ENCODE measurements around the gene SEMA4D. TPM values are rescaled to one million over a fixed set of nuclear protein-coding genes. Genes with fewer than 3 reads are reported as not detected.

Gene SEMA4D
- total RNA-seq, 1 donor from 2014 or later: 55.4 TPM

DNA sequence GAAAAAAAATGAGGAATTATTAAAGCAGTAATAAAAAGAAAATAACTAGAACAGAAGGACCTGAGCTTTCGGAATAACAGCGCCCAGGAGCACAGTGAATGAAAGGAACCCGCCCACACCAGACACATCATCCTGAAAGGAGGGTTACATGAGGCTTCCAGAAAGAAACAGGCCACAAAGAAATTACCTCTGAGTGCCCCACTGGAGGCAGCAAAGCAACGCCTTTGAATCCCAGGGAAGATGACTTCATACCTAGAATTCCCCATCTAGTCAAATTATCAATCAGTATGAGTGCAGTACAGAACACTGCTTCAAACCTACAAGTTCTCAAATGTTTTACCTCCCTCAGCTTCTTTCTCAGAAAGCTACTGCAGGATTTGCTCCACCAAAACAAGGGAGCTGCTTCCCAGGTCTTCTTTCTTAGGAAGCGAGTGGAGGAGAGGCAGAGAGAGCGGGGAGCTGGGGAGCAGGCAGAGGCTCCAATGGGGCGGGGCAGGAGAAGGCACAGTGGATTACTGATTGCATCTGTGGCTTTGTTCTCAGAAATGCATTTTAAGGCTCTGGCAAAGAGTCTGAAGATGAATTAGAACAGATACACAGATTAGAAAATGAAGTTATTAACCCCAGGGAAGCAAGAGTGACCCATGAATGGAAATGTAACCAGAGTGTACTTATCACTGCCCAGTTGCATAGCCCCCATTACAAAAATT is 87.1 kb downstream of the SEMA4D start:
- peak; percentile 66 for DNase-seq (ENCODE audit: low read depth)

DNA sequence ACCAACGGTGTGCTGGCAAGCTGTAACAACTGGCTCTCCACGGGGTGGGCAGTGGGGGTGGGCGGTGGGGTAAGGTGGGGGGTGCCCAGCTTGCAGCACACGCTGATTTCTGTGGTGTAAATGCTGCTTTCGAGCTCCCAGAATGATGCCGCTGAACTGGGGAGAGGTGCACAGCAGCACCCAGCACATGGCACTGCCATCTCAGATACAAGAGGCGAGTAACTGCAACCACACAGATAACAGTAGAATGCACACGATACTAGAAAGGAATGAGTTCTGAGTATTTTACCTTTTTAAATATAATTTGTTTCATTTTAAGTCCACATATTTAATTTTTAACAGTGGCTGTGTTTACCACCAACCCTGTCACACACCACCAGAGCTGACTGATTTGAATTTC is 87.9 kb downstream of the SEMA4D start:
- no peak for DNase-seq (ENCODE audit: low read depth)

DNA sequence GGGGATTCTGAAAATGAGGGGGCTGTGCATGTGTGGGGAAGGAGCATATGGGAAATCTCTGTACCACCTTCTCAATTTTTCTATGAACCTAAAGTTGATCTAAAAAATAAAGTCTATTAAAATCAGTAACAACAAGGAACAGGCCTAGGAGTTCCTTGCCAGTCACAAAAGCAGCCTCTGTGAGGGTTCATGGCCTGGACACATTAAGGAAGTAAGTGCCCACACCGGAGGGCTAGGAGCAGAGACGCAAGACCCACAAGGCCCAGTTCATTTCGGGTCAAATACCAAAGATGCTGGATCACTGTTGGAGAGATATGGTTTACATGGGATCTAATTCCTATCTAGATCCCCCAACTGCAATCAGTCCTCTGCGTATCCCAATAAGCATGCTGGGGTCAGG is 88.4 kb downstream of the SEMA4D start:
- DNase-seq (ENCODE audit: low read depth): no peak

DNA sequence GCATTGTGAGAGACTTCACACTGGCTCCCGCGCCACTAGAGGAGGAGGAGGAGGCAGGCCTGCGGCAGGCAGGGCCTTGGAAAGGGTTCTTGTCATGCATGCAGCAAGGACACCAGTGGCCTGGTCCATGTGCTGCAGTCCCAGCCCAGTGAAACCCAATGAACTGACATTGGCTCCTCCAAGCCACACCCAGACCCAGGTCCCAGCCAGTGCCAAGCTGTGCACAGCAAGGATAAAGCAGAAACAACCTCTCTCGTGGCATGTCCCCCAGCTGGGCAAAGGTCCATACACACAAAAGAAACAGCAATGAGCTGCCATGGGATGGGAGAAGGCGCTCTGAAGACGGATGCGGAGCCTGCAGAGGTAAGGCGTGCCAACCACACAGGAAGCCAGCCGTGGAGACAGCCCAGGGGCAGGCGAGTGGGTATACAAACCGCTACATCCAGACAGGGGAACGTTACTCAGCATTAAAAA is 89.2 kb downstream of the SEMA4D start:
- DNase-seq (ENCODE audit: low read depth): peak; percentile 65

DNA sequence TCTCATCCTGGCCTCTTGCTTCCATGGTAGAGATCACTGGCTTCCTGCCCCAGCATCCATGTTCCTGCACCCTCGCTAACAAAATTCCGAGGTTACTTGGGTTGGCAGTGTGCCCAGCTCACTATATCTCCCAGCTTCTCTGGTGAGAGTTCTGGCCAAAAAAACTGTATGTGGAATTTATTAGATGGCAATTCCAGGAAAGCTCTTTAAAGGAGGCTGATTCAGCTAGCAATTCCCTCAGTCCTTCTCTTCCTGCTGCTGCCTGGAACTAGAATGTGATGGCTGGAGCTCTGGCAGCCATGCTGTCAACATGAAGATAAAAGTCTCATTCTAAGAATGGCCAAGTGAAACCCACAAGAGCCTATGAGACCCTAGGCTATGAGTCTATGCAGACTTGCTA is 90.8 kb downstream of the SEMA4D start:
- DNase-seq (ENCODE audit: low read depth): peak; percentile 52

DNA sequence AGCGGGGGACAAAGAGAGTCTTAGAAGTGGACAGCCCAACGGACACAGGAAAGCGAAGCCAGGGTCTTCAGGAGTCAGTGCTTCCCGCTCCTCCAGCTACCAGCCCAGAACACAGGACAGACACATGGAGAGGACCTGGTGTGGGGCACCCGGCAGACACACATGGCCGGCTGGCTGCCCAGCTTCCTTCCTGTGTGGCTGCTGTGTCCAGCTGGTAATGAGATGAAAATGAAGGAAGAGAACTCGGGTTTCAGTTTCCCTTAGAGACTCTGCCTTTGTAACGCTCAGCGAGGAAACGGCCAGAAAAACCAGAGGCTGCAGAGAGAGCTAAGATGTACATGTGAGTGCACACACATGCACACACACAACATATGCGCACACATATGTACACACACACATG is 92.1 kb downstream of the SEMA4D start:
- no peak for DNase-seq (ENCODE audit: low read depth)

DNA sequence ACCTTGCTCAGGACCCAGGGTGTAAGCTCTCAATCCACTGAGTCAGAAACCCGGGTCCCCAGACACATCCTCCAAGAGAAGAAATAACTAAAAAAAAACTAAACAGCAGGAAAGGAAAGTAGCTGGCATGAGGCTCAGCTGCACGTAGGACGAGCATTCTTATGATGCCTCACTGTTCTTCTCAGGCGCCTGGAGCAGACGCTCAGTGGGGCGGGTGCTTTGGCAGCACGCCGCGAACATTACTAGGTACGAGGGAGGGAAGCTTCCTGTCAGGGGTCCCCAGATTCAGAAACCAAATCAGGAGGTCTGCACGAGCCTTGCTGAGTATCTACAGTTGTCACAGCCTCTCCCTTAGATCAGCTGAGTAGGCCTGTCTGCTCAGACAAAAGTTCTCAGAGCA is 93.8 kb downstream of the SEMA4D start:
- DNase-seq (ENCODE audit: low read depth): no peak

DNA sequence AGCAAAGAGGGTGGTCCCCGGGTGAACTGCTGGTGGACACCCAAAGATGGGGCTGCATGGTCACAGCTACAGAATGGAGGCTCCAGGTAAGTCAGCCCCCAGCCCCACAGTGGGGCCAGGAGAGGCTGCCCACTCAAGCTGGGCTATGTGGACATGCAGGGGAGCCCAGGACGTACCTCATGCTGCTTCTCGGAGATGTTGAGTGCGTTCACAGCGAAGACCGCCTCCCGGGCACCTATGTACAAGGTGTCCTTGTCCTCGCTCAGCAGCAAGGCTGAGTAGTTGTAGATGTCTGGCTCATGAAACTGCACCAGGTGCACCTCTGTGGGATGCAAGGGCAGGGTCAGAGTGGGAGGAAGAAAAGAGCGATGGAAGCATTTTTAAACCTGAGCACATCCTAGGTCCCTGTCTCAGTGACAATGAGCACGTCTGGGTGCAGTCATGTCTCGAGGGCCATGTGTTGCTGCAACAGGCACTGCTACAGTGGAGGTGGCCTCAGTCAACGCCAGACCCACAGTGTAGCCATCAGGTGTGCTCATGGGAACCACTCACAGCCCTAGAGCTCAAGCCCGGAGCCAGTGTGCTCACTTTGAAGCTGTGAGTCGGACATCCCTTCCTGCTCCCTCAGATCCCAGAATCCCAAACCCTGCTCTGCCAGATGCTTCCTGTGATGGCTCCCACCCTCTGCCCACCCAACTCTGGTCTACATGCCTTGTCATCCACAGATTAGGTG is 95.1 kb downstream of the SEMA4D start:
- DNase-seq (ENCODE audit: low read depth): no peak

DNA sequence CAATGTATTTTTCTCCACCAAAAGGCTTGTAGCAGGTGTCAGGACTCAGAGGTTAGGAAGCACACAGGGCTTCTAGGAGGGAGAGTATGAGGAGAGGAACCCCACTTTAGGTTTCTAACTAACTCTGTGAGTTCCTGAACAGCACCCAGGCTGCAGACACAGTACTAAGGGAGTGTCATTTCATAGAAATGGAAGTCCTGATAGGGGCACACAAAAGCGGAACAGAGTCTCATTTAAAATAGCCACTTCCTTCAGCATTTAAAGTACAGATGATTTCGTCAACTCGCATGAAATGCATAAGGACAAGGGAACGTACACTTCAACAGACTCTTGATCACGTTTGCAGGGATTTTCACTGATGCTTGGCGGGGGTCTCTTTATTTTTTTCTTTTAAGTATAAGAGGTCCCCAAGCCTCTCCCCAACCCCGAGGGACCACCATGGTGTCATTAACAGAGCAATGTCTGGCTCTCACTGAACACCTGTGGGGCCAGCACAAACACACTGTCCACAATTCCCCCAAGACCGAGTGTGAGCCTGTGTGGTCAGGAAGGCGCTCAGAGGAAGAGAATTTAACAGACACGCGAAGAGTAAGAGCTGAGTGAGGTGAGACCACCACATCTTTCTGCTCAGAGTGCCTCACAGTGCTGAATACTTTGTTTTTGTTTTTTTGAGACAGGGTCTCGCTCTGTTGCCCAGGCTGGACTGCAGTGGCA is 97.4 kb downstream of the SEMA4D start:
- DNase-seq (ENCODE audit: low read depth): no peak

DNA sequence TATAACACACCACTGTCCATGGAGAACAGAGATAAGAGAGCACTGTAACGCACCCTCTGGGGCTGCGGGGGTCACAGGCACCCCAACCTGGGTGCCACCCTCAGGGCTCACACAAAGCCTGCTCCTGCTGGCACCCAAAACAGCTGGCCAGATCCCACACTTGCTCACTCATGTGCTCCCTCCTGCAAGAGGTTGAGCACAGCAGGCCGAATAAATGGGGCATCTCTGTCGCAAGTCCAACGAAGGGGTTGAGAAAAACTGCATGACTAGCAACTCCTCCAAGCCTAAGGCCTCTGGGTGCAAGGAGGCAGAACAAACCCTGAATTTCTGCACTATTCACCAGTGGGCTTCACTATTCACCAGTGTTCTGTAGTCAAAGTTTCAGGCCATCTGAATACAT is 99.3 kb downstream of the SEMA4D start:
- no peak for DNase-seq (ENCODE audit: low read depth)

DNA sequence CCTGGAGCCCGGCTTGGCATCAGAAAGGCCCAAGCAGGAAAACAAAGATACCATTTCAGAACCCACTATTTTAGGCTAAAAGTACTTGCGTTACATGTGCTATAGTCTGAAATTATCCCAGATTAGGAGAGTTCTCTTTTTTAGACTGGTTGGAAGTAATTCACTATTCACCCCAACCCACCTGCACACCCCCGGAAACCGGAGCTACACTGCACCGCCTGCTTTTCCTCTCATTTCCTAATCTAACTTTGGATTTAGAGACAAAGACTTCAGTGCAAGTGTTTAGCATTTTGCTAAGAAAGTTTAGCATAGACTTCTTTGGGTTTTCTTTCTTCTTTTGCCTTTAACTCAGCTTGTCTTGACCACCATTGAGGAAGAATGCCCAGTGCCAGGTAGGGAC is 100.4 kb downstream of the SEMA4D start:
- DNase-seq (ENCODE audit: low read depth): no peak

DNA sequence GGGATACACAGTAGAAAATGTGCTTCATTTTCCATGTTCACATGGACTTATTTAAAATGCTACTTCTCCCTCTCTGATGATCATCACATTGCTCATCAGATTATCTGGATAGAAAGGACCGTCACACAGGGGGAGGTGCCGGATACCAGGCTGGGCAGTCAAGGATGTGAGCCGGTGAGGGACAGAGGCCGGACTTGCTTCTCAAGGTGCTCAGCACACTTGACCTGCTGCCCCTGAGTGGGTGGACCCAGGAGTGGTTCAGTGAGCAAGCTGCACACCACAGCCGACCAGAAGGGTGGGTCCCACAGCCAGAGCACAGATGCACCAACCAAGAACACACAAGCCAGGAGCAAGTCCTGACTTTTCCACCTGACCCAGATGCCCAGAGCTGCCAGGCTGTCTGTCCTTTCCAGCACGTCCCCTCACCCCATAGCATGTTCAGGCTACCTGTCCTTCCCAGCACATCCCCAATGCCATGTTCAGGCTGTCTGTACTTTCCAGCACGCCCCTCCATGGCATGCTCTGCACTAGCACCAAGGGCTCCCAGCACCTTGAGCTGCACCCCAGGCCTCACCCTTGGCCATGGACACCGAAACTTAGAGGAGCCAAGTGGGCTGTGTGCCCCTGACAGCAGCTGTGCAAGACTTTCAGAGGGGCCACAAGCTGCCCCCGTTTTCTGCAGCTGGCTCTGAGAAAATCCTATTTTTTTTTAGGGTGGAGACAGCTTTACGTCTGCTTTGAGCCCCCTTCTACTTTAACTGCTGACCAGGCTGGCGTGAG is 101.8 kb downstream of the SEMA4D start:
- peak; percentile 15 for DNase-seq (ENCODE audit: low read depth)

DNA sequence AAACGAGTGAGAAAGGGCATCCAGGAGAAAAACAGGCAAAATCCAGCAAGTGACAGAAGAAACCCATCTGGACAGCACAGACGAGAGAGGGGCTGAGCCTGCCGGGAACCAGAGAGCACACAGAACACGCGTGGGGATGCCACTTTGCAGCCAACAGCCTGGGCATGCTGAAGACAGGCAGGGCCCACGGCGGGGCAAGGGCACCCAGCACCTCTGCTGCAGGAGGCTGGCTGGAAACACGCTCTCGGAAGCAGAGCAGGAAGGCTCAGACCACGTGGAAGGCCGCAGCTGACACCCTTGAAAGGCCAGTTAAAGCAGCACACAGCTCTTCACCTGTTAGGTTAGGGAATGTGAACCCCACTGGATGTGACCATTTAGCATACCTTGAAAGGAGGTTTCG is 103.5 kb downstream of the SEMA4D start:
- no peak for DNase-seq (ENCODE audit: low read depth)

DNA sequence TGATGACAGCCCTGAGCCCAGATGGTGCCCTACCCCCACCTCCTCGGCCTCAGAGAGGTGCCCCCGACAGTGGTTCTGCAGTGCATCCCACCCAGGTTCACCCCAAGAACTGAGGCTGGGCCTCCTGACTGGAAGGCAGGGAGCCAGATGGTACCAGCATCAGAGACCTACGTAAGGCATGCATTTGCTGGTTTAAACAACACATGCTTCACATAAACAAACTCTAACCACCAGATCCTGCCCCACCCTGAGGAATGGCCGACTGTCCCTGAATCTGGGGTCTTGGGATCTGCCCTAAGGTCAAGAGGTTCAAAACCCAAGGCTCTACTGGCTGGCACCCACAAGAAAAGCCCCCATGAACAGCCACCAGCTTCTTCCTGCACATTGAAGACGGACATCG is 106.3 kb downstream of the SEMA4D start:
- no peak for DNase-seq (ENCODE audit: low read depth)

DNA sequence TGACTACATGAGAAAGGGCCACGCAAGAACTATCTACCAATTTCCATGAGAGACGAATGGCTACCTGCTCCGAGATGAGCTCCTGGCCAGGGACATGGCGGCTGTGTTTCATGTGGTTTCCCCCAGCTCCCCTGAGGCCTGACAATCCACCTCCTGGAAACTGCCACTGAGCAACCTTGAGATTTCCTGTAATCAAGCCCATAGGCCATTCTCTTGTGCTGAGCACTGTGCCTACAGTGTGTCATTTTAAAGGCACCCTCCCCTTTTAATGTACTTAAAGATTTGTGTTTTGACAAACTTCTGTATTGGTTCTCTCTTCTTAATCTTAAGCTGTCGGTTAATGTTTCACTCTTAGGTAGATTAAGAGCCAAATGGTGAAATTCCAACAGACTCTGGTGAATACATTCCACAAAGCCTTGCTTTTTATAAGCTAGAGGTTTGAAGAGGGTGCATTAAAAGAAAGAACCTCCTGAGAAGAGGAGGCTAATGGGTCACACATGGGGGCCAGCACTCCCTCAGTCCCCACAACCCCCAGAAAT is 107.3 kb downstream of the SEMA4D start:
- DNase-seq (ENCODE audit: low read depth): peak; percentile 29

DNA sequence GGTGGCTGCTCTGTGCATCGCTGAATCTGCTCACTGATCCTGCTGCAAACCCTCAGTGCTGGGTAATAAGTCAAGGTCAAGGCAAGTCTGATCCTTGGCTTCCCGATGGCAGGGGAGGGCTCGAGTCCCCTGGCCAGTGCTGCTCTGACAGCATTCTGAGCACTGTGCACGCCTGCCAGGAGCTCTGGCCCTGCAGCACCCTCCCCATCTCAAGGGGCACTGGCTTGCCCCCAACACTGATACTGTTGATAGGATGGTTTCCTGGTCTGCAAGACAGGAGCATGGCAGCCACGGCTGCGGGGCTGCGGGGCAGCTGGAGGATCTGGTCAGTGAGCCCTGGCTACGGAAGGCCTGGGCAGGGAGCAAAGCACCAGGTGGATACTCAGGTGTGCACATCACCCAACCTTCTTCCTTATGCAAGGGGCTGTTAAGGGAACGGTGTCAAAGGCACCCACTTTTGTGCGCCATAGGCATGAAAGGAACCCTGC is 107.8 kb downstream of the SEMA4D start:
- no peak for DNase-seq (ENCODE audit: low read depth)

DNA sequence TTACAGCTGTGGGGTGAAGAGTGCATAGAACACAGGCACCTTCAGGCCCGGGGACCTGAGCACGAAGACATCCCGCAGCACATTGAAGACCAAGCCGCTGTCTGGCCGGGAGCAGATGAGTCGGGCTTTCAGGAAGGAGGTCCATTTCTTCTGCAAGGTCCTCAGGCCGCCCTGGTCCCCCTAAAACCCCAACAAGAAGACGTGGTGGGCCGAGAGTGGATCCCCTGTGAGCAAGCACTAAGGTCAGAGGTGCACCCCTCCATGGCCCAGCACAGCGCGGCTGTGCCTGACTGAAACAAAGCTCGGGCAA is 109.1 kb downstream of the SEMA4D start:
- DNase-seq (ENCODE audit: low read depth): no peak

DNA sequence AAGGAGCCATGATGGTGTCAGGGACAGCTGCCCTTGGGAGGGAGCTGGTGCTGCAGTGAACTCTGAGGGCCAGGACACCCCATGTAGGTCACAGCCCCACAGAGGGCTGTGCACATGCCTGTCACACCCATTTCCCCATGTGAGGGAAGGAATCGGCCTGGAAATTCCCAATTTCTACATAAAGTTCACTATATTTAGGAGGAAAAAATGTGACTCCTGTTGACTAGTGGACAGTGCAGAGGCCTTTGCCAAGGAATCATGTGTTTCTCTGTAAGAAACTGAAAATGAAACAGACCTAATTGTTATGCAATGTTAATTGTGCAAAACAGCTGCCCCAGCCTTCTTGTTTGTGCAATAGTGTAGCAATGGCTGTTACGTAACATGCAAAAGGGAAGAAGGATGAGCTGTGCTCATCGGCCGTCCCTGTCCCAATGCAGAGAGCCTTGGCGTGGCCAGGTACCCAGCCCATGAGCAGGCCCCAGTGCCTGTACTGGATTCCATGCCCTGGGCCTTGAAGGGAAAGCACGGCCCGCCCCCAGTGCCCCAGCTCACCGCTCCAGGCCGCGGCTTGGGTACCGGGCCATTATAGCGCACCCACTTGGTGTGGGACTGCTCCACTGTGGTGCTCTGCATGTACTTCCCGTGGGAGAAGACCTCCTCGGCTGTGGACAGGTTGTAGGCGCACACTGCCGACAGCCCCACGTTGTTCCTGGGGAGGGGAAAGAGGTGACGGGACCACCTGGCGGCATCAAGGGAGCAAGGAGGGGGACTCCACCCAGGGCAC is 109.6 kb downstream of the SEMA4D start:
- peak; percentile 89 for DNase-seq (ENCODE audit: low read depth)

DNA sequence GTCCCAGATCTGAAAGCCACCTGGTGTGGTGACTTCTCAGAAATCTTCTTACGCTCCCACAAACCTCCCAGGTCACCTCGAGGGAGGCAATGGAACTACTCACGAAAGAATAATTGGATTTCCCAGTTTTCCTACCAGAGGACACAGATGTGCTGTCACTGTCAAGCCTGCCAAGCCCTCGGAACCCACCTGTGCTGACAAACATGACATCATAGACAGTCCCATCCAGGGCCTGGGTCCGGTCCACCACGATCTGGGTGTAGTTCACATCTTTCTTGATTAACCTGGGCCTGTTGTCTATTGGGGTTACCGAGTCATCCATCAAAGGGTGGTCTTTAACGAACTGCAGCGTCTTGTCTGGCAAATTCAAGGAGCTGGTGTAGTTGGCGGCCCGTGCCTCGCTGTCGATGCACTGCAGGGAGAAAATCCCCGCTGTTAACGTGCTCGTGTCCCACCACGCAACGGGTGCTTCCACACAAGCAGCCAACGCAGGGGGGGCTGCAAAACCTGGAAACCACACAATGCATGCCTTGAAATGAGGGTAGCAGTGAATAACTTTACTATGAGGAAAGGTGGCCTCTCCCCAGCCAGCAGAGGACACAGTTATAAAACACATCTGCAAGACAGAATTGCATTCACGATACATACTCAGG is 110.6 kb downstream of the SEMA4D start:
- no peak for DNase-seq (ENCODE audit: low read depth)

DNA sequence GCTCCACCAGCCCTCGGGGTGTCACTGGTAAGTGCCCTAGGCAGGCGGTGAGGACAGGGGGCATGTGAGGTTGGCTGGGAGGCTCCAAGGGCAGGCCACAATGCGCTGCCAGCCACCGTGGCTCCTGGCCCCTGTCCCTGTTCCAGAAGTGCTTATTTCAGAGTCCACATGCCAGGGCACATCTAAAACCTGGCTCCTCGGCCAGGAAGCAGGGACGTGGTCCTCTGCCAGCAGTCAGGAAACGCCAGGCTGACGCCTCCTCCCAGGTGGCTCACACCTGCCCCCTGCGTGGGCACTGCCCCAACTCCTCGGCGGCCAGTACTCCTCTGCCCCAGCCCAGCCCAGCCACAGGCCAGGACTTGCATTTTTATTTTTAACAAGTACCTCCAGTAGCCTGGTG is 111.1 kb downstream of the SEMA4D start:
- DNase-seq (ENCODE audit: low read depth): no peak

Measured in renal cortical epithelial cell (primary cell).